CD4-positive, alpha-beta T cell treated with Interleukin-1 beta for 1 hour (primary cell): ENCODE measurements around the gene MAFG.
"Not testable (repeated sequence)": the region's sequence is repeated elsewhere in the genome, so short reads cannot be mapped to it uniquely, and the experiment has no call there.

Experiments
- DNase-seq, 2 donors: peaks; one replicate each; pipeline ENCODE4 v3.0.0-alpha.2; 2020 to 2022

Gene MAFG

DNA sequence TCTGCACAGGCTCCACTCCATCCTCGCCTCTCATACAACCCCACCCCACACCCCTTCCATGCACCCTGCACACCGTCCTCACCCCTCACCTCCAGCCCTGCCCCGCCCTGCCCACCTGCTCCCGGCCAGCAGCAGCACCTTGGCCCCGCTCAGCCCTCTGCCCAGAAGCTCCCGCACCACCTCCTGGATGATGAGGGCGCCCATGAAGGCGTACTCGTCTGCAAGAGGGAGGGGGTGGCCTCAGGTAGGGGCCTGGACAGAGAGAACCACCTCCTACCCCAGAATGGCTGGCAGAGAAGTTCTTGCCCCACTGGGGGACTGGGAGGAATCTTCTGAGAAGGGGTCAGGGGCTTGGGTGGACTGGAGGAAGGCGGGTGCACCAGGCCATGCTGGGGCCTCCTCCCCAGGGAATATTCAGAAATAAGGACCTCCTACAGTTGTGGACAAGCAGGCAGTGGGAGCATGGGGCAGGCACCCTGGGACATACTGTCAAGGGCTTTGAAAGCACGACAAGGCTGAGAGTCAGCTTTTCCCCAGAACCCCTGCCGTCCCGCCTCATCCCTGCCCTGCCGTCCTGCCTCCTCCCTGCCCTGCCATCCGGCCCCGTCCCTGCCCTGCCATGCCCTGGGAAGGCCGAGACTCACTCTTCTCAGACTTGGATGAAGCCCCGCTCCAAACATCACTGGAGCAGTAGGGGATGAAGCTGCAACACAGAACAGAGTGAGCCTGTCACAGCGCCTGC, 30.3 kb upstream of the MAFG start:
- no peak for DNase-seq

DNA sequence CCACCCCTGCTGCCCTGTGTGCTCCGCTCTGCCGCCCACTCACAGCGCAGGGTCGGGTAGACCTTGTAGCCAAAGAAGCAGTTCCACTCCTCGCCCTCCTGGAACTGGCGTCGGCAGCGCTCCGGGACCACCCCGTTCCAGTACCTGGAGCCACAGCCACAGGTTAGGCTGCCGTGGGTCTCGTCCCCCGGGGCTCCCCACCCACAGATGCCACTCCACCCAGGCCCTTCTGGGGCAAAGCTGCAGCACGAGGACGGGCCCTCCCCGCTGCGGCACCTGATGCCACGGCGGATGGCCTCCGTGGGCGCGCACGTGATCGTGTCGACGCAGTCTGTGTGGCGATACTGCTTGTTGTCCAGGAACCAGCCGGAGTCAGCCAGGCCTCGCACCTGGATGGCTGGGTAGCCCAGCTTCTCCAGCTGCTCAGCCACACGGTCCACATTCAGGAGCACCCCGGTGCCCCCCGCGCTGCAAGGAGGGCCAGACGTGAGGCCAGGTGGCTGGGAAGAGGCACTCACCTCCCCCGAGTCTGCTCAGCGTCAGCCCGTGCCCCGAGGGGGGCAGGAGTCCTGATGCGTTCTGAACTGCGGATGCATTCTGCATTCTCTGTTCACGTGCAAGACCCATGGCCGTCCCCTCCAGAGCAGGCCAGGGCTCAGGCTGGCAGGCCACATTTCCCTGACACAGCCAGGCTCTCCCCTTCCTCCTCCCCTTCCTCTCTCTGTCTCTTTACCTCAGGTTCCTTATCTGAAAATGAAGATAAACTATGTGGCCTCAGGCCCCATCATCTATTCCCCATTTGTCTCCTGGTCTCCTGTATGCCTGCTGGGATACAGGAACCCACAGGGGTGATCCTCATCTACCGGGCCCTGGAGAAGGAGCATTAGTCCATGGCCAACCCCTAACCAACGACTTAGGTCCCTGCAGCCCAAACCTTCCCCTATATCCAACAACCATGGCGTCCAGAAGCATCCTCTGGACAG, 29.4 kb upstream of the MAFG start:
- no peak for DNase-seq

DNA sequence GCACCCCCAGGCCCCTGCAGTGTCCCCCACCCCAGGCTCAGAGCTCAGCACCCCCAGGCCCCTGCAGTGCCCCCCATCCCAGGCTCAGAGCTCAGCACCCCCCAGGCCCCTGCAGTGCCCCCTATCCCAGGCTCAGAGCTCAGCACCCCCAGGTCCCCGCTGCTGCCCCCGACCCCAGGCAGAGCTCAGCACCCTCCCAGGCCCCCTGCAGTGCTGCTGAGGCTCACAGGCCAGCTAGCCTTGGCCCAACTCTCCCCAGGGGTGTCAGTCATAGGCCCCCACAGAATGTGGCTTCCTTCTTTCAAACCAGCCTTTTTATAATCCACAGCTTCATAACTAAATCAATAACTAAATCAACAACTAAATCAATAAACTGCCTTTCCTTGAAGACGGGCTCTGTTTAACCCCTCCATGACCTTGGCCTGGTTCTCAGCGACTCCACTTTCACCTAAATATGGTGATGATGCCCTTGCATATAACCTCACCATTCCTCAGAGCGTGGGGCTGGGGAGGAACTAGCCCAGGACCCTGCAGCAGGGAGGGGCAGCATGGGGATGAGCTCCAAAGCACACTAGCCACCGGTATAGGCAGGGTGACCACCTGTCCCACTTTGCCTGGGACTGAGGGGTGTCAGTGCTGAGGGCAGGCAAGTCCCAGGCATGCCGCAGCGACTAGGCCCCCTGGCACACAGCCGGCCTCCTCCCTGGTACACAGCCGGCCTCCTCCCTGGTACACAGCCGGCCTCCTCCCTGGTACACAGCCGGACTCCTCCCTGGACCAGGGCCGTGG, 28.4 kb upstream of the MAFG start:
- DNase-seq, result no peak

DNA sequence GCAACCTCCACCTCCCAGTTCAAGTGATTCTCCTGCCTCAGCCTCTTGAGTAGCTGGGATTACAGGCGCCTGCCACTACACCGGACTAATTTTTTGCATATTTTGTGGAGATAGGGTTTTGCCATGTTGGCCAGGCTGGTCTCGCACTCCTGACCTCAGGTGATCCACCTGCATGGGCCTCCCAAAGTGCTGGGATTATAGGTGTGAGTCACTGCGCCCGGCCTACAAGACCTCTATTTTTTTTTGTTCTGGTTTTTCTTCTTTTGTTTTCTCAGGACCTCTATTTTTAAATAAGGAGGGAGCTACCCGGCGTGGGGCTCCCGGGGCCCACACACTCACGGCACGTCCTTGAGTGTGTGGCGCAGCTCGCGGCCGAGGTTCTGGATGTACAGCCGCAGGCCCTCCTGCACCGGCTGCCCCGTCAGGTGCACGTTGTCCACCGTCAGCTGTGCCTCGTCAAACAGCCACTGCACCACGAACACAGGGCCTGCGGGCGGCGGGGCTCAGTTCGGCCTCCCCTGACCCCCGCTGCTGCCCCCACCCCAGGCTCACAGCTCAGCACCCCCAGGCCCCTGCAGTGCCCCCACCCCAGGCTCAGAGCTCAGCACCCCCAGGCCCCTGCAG, 27.6 kb upstream of the MAFG start:
- no peak for DNase-seq

DNA sequence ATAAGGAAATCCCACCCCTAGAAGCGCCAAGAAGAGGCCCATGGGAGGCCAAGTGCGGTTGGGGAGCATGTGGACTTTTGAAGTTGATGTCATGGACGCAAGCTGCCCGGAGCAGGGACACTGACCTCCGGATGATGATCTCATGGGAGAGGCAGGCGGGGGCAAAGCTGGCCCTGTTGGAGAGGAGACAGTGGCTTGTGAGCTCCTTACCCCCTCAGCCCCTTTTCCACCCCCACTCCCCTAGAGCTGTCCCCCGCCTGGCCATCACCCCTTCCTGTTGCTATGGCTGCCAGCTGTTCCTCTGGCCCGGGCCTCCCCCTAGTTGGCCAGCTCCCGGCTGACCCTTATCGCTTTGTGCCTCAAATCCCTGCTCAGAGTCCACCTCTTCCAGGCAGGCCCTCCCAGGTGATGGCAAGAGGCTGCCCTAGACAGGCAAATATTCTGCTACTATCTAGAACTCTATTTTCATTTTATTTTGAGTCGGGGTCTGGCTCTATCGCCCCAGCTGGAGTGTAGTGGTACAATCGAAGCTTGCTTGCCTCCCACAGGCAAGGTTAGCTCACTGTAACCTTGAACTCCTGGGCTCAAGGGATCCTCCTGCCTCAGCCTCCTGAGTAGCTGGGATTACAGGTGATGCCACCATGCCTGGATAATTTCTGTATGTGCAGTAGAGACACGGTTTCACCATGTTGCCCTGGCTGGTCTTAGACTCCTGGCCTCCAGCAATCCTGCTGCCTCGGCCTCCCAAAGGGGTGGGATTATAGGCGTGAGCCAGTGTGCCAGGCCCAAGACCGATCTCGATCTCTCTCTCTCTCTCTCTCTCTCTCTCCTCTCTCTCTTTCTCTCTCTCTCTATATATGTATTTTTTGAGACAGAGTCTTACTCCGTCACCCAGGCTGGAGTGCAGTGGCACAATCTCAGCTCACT, 26.9 kb upstream of the MAFG start:
- DNase-seq, result no peak

DNA sequence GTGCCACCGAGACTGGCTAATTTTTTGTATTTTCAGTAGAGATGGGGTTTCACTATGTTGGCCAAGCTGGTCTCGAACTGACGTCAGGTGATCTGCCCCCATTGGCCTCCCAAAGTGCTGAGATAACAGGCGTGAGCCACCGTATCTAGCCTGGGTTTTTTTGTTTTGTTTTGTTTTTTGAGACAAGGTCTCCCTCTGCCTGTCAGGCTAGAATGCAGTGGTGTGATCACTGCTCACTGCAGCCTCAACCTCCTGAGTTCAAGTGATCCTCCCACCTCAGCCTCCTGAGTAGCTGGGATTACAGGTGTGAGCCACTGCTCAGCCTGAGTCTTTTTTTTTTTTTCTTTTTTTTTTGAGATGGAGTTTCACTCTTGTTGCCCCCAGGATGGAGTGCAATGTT, 25.9 kb upstream of the MAFG start:
- not testable (repeated sequence) for DNase-seq

DNA sequence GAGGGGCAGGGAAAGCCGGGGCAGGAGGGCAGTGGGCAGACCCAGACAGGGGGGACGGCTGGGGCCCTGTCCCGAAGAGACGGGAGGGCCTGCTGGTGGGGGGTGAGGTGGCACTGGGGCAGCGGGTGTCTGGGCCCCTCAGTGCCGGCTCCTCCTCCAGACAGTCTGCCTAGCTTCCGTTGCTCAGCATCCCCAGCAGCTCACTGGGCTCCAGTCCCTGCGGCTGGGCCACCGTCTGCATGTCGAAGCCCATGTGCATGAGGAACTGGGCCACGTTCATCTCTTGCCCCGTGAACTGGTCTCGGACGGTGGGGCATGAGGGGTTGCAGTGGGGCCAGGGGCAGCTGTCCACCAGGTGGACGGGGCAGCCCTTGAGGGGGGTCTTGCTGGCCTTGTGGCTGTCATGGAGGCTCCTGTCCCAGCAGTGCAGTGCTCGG, 25.3 kb upstream of the MAFG start:
- no peak for DNase-seq

DNA sequence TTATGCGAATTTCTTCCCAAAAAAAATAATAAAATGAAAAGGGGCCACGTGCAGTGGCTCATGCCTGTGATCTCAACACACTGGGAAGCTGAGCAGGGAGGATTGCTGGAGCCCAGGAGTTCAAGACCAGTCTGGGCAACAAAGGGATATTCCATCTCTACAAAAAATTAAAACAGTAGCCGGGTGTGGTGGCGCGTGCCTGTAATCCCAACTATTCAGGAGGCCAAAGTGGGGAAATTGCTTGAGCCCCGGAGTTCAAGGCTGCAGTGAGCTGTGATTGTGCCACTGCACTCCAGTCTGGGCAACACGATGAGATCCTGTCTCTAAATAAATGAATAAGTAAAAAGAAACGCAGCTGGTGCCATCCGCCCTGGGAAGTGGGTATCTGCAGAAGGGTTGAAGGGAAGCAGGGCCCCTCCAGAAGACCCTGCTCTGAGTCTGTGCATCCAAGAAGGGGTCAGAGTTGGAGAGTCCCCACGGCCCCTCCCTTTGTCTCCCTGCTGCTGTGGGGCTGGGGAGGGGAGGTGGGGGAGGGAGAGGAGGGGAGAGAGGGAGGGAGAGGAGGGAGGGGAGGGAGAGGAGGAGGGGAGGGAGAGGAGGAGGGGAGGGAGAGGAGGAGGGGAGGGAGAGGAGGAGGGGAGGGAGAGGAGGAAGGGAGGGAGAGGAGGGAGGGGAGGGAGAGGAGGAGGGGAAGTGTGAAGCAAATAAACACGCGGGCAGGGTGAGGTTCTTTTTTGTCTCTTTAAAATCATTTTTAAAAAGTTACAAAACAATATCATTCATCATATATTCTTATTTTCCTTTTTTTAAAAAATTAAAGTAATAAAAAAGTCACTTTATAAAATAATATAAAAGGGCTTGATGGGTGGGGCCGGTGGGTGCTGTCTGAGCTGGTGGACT, 24.5 kb upstream of the MAFG start:
- no peak for DNase-seq

DNA sequence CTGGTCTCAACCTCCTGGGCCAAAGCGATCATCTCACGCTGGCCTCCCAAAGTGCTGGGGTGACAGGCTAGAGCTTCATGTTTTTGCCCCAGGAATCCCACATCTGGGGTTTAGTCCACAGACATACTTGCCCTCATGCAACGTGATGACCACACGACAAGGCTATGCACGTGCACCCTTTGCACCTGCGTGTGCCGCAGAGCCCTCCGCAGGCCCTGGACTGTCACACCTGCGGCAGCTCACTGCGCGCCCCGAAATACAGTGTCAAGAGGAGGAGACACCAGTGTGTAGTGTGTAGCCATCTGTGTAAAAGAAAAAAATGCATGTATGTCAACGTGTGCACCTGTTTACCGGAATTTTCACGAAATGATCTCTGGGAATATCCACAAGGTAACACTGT, 23.0 kb upstream of the MAFG start:
- no peak for DNase-seq

DNA sequence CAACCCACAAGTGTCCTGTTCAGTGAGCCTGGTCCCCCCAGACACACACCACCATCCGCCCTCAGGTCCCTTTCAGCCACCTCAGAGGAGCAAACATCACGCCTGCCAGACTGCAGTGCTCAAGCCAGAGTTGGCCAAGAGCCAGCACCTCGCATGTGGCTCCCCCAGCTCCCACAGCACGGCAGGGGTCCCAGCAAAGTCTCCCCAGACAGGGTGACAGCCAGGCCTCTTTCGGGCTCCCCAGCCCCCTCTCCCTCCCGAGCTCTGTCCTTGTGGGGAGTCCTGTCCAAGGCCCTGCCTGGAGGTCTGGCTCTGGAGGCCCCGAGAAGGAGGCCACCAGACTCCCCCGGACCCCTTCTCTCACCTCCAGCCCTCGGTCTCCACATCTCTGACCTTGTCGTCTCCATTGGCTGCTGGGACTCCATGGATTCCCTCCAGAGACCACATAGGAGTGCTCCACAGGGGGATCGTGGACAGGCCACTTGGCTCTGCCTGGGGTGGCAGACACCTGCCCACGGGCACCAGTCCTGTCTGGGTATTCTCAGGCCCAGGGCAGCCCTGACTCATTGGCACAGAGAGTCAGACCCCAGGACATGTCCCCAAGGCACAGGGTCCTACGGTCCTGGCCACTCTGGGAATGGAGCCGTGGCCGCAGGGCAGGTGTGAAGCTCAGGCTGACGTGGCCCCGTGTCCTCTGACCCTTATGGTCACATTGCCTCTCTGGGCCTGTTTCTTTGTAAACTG, 21.3 kb upstream of the MAFG start:
- no peak for DNase-seq

DNA sequence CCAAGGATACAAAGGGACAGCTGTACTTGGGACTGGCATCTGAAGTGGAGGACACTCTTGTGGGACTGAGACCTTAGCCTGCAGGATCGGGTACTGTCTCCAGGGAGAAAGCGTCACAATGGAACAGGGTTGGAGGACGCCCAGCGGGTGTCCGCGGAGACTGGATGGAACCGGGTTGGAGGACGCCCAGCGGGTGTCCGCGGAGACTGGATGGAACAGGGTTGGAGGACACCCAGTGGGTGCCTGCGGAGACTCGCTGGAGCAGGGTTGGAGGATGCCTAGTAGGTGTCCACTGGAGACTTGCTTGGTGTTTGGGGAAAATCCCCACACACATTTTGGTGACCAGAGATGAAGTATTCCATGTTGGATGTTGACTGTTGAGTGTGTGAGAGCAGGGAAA, 19.7 kb upstream of the MAFG start, which contains the start of gene MYADML2:
Gene MYADML2 (minus strand): TSS at position 45 of the 400 bp plus-strand sequence. CDS start 5,492 bp downstream, outside the sequence.
- DNase-seq, result no peak

DNA sequence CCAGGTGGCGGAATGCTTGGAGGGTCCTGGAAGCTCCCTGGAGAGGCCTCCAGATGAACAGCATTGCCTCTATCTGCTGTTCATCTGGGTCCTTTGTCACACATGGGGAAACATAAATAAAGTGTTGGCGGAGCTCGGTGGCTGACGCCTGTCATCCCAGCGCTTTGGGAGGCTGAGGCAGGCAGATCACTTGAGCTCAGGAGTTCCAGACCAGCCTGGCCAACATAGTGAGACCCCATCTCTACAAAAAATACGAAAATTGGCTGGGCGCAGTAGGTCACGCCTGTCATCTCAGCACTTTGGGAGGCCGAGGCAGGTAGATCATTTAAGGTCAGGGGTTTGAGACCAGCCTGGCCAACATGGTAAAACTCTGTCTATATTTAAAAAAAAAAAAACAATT, 17.3 kb upstream of the MAFG start:
- no peak for DNase-seq

DNA sequence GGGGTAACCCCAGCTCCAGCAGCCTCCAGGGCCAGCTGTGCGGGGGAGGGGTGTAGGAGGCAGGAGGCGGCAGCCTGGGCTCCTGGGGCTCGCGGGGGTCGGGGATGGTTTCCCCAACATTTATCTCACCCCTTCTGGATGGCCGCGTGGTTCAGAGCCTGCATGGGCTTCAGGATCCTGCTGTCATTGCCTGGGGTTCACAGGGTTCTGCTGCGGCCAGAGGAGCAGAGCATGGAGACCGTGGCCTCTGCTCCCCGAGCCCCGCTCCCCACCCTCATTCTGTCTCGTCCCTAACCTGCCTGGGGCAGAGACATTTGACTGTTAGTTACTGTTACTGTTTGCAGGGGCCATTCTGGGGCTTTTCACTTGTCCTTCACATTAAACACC, 14.6 kb upstream of the MAFG start:
- DNase-seq, result no peak

DNA sequence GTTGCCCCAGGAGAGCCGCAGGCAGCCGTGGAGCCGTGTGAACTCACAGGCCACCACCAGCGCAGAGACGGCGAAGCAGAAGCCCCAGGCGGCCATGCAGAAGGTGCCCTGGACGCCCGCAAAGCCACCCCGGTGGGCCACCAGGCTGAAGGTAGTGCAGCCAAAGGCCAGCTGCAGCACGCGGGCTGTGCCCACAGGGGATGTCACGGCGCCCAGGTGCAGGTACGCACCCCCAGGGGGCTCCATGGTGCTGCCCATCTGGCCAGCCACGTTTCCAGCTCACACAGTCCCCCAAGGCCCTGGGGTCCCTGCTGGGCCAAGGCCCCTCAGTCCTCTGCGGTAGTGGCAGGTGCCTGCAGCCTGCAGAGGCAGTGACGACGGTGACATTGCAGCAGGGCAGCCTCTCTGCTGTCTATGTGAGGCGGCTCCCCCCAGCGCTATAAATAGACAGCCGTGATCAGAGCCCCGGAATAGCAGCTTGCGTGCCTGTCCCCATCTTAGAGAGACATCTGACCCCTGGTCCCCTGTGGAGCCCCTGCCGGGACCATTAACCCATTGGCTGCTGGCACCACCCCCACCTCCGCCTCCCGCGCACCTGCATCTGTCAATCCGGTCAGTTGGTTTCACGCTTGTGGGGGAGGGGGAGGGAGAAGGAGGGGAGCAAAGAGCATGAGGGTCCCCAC, 14.1 kb upstream of the MAFG start:
- no peak for DNase-seq

DNA sequence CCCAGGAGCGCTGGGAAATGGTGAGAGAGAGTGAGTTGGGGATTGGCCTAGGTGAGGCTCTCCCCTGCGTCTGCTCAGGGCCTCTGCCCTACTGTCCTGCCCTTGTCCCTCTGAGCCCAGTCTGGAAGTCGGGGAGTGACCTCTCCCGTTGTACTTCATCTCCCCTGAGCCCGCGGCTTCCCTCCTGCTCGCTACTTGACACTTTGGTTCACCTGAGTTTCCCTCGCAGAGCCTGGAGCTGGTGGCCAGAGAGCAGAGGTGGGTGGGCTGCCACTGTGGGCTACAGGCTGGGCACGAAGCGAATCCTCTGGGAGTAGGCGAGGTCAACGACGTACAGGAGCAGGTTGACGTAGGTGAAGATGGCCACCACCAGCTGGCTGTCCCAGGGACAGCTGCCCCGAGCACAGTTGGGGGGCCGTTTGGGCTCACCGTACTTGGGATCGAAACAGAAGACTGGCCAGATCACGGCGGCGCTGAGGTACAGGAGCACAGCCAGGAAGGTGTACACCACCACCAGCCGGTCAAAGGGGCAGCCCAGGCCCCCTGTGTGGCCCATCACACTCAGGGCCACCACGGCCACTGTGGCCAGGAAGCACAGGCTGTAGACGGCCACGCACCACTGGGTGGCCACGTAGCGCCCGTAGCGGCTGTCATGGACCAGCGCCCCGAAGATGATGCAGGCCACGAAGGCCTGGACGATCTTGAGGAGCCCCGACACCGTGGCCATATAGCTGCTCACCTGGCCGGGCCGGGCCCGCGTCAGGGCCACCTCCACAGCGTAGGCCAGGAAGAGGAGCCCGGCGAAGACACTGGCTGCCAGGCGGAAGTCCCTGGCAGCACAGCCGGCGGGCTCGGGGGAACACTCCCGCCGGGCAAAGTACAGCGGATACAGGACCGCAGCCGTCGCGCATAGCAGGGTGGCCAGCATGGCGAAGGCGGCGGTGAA, 13.3 kb upstream of the MAFG start:
- no peak for DNase-seq

DNA sequence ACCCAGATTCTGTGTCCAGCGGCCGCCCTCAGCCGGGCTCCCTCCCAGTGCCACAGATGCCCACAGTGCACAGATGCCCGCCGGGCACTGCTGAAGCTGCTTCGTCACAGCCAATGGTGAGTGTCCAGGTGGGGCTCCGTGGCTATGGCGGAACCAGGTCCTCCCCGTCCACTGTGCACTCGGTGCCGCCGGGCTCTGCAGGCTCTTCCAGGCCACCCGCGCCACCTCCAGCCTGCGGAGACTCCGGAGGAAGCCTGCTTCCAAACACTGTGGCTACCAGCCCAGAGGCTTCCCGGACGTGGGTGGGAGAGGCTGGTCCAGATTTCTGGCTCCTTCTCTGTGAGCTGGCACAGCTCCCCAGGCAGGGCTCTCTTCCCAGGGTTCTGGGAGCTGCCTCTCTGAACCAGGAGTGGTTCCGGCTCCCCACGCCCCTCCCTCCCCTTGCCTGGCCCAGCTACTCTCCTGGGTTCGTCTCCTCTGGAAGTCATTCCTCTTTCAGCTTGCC, 12.4 kb upstream of the MAFG start:
- no peak for DNase-seq

DNA sequence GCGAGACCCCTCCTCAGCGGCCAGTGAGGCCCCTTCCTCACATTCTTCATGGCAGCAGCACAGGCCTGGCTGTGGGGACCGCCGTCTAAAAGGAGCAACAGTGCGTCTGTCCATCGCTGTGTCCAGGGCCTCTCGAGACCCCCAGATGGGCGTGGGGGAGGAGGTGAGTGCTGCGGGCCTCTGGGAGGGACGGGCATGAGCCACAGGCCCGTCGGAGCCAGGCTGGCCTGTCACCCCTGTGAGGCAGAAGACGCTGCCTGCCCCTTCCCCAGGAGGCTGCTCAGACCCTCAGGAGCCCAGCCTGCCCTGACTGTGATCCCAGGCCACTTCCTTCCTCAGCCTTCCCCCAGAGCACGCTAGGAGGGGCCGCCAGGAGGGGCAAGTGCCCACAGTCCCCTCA, 11.7 kb upstream of the MAFG start:
- no peak for DNase-seq

DNA sequence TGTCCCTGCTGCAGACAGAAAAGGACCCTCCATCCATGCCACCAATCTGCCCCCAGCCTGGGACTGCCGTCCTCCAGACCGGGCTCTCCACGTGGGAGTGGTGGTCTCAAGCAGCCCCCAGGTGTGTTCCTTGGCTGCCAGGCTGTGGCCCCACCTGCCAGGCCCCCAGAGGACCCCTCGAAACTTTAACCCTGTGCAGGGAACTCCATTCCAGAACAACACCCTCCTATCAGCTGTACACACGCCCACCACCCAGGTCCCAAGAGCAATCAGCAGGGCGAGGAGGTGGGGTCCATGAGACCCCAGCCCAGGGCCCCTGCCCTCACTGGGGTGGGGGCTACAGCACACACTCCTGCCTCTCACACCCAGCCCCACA, 8.2 kb upstream of the MAFG start:
- no peak for DNase-seq
